ENCODE data around the gene ANKS1B. TPM values are rescaled to one million over a fixed set of nuclear protein-coding genes. Genes with fewer than 3 reads are reported as not detected.

The ANKS1B gene
- total RNA-seq, 1 experiment from 2014 or later, result 5.8 TPM

GRCh38 chr12:99374023-99374422 lies 610.7 kb downstream of the ANKS1B start (continued):
- TF ChIP-seq ZNF416 (CRISPR knock-in tag; IDR thresholded peaks at IDR 0.05) (no peak), JAZF1 (CRISPR knock-in tag; IDR thresholded peaks at IDR 0.05) (no peak), ZSCAN18 (CRISPR knock-in tag; IDR thresholded peaks at IDR 0.05) (no peak), CREB1 (CRISPR knock-in tag; IDR thresholded peaks at IDR 0.05) (no peak), ZNF281 (CRISPR knock-in tag; IDR thresholded peaks at IDR 0.05) (no peak)

- Mint-ChIP-seq H3K27ac (no peak overlapping the region), H3K27me3 (ENCODE audit: low read depth) (no peaks in the 10 kb centered on the region), H3K36me3 (no peaks in the 10 kb centered on the region), H3K9me3 (no peaks in the 10 kb centered on the region), H3K4me3 (no peak overlapping the region), H3K4me1 (peaks cover 13% of the 10 kb centered on the region)
- CTCF ChIA-PET, result interaction anchor here (0.7 kb wide), 1 partner anchor 329 kb away, joined by 3 read pairs; no protein-coding TSS in a partner anchor
- ATAC-seq (no peak), DNase-seq (ENCODE audit: low spot score) (no peak)
- POLR2A ChIA-PET, result no interaction called here
- TF ChIP-seq NR3C1 (CRISPR knock-in tag; conservative IDR thresholded peaks at IDR 0.05; ENCODE audit: low read depth) (no peak), JAZF1 (CRISPR knock-in tag; IDR thresholded peaks at IDR 0.05) (no peak), NR2C2 (CRISPR knock-in tag; IDR thresholded peaks at IDR 0.05) (no peak), NFE2L1 (CRISPR knock-in tag; IDR thresholded peaks at IDR 0.05) (no peak), SOX15 (CRISPR knock-in tag; IDR thresholded peaks at IDR 0.05) (no peak), ZNF263 (CRISPR knock-in tag; IDR thresholded peaks at IDR 0.05; ENCODE audit: low read depth) (no peak), CDX4 (CRISPR knock-in tag; IDR thresholded peaks at IDR 0.05; ENCODE audit: borderline replicate concordance) (no peak), FOXP1 (CRISPR knock-in tag; IDR thresholded peaks at IDR 0.05; ENCODE audit: borderline replicate concordance) (no peak), AFF4 (CRISPR knock-in tag; IDR thresholded peaks at IDR 0.05; ENCODE audit: borderline replicate concordance) (no peak), IRF1 (CRISPR knock-in tag; IDR thresholded peaks at IDR 0.05) (no peak), ZNF281 (CRISPR knock-in tag; IDR thresholded peaks at IDR 0.05) (no peak), ZNF532 (CRISPR knock-in tag; IDR thresholded peaks at IDR 0.05; ENCODE audit: borderline replicate concordance) (no peak)
Observed at GRCh38 chr12:99372257-99372920, 612.3 kb downstream of the ANKS1B start.
